Lower leg skin (tissue), 3 donors: Measurements from ENCODE around the gene ZBTB17.

Source experiments
- CTCF ChIP-seq, 3 donors: fragments of 450-650 bp; IDR thresholded peaks; one replicate each; pipeline ENCODE4 v1.5.1; 2016; ENCODE audit warnings: antibody characterized with exemption in 3 of 3, mild to moderate bottlenecking in 3 of 3, moderate library complexity in 2 of 3
- POLR2A ChIP-seq, 2 donors: fragments of 450-650 bp; IDR thresholded peaks; one replicate each; pipeline ENCODE4 v1.6.1; 2016 to 2017; ENCODE audit warnings: antibody characterized with exemption in 2 of 2, mild to moderate bottlenecking in 1 of 2, moderate library complexity in 1 of 2

GRCh38 chr1:15969321-15969880 lies 6.5 kb downstream of the ZBTB17 start:
- TF ChIP-seq CTCF (IDR thresholded peaks at IDR 0.05) (no peak), POLR2A (IDR thresholded peaks at IDR 0.05) (no peak)
